ENCODE results near the gene CD86.

CD86 gene

GRCh38 chr3:122094693-122095092 lies 39.5 kb downstream of the CD86 start:
- peaks cover 5% of the 10 kb centered on the region for H3K36me3 Mint-ChIP-seq
- peaks cover 32% of the 10 kb centered on the region for H3K4me1 Mint-ChIP-seq
- peak overlapping the region; percentile 80 for H3K27ac Mint-ChIP-seq
- H3K9me3 Mint-ChIP-seq, result no peaks in the 10 kb centered on the region
- ATAC-seq, result no peak
- peak overlapping the region; percentile 38 for H3K4me3 Mint-ChIP-seq
- no peak for DNase-seq (ENCODE audit: low spot score in 2 of 2)

GRCh38 chr3:122097141-122097540 lies 42.0 kb downstream of the CD86 start:
- H3K4me1 Mint-ChIP-seq, result peaks cover 35% of the 10 kb centered on the region
- no peak for DNase-seq (ENCODE audit: low spot score in 2 of 2)
- H3K9me3 Mint-ChIP-seq, result no peaks in the 10 kb centered on the region
- no peak for ATAC-seq
- H3K36me3 Mint-ChIP-seq, result peaks cover 5% of the 10 kb centered on the region
- no peak overlapping the region for H3K4me3 Mint-ChIP-seq
- H3K27ac Mint-ChIP-seq, result no peak overlapping the region

- Mint-ChIP-seq H3K4me1 (peaks cover 38% of the 10 kb centered on the region), H3K9me3 (no peaks in the 10 kb centered on the region), H3K4me3 (no peak overlapping the region), H3K36me3 (peaks cover 7% of the 10 kb centered on the region), H3K27ac (no peak overlapping the region)
- DNase-seq (ENCODE audit: low spot score in 2 of 2), result no peak
- ATAC-seq, result no peak
These were observed 43.4 kb downstream of the CD86 start for GRCh38 chr3:122098611-122099010.

- peaks cover 7% of the 10 kb centered on the region for H3K36me3 Mint-ChIP-seq
- ATAC-seq (no peak), DNase-seq (ENCODE audit: low spot score in 2 of 2) (no peak)
- no peaks in the 10 kb centered on the region for H3K9me3 Mint-ChIP-seq
- peaks cover 37% of the 10 kb centered on the region for H3K4me1 Mint-ChIP-seq
- no peak overlapping the region for H3K27ac Mint-ChIP-seq
- H3K4me3 Mint-ChIP-seq, result no peak overlapping the region
These were observed 44.1 kb downstream of the CD86 start for GRCh38 chr3:122099255-122099654.

GRCh38 chr3:122100083-122100482 lies 44.9 kb downstream of the CD86 start:
- H3K9me3 Mint-ChIP-seq, result no peaks in the 10 kb centered on the region

GRCh38 chr3:122100591-122101463 lies 45.7 kb downstream of the CD86 start:
- peaks cover 39% of the 10 kb centered on the region for H3K4me1 Mint-ChIP-seq
- H3K4me3 Mint-ChIP-seq, result peak overlapping the region; percentile 49
- ATAC-seq (peak; percentile 68), DNase-seq (ENCODE audit: low spot score in 2 of 2) (peak in 1 of 2 donors; percentile 74)
- H3K36me3 Mint-ChIP-seq, result peaks cover 7% of the 10 kb centered on the region
- no peaks in the 10 kb centered on the region for H3K9me3 Mint-ChIP-seq
- peak overlapping the region; percentile 26 for H3K27ac Mint-ChIP-seq

More at GRCh38 chr3:122100083-122100482, 44.9 kb downstream of the CD86 start:
- Mint-ChIP-seq H3K4me1 (peaks cover 39% of the 10 kb centered on the region), H3K27ac (no peak overlapping the region), H3K4me3 (no peak overlapping the region), H3K36me3 (peaks cover 7% of the 10 kb centered on the region)
- ATAC-seq (no peak), DNase-seq (ENCODE audit: low spot score in 2 of 2) (no peak)

GRCh38 chr3:122101646-122102045 lies 46.5 kb downstream of the CD86 start:
- Mint-ChIP-seq H3K27ac (peak overlapping the region; percentile 75), H3K4me3 (peak overlapping the region; percentile 49), H3K36me3 (peaks cover 7% of the 10 kb centered on the region), H3K9me3 (no peaks in the 10 kb centered on the region), H3K4me1 (peaks cover 39% of the 10 kb centered on the region)
- DNase-seq (ENCODE audit: low spot score in 2 of 2) (peak in 1 of 2 donors; percentile 72), ATAC-seq (peak; percentile 53)

- ATAC-seq (peak; percentile 52), DNase-seq (ENCODE audit: low spot score in 2 of 2) (peak in 1 of 2 donors; percentile 83)
- Mint-ChIP-seq H3K36me3 (peaks cover 7% of the 10 kb centered on the region), H3K27ac (peak overlapping the region; percentile 75), H3K4me1 (peaks cover 39% of the 10 kb centered on the region), H3K9me3 (no peaks in the 10 kb centered on the region), H3K4me3 (peak overlapping the region; percentile 29)
These were observed 47.2 kb downstream of the CD86 start for GRCh38 chr3:122102191-122102935.

- H3K36me3 Mint-ChIP-seq, result peaks cover 7% of the 10 kb centered on the region
- no peak for DNase-seq (ENCODE audit: low spot score in 2 of 2)
- peak overlapping the region; percentile 8 for H3K4me3 Mint-ChIP-seq
- H3K27ac Mint-ChIP-seq, result peak overlapping the region; percentile 32
- no peaks in the 10 kb centered on the region for H3K9me3 Mint-ChIP-seq
- peak; percentile 66 for ATAC-seq
- H3K4me1 Mint-ChIP-seq, result peaks cover 39% of the 10 kb centered on the region
These were observed 48.8 kb downstream of the CD86 start for GRCh38 chr3:122103821-122104514.

GRCh38 chr3:122104515-122105194 lies 49.5 kb downstream of the CD86 start:
- ATAC-seq, result peak; percentile 53
- Mint-ChIP-seq H3K36me3 (peaks cover 7% of the 10 kb centered on the region), H3K4me3 (no peak overlapping the region)

GRCh38 chr3:122105626-122106025 lies 50.5 kb downstream of the CD86 start:
- ATAC-seq, result no peak
- H3K36me3 Mint-ChIP-seq, result peaks cover 7% of the 10 kb centered on the region

More at GRCh38 chr3:122104515-122105194, 49.5 kb downstream of the CD86 start:
- no peak for DNase-seq (ENCODE audit: low spot score in 2 of 2)
- Mint-ChIP-seq H3K27ac (peak overlapping the region; percentile 32), H3K9me3 (no peaks in the 10 kb centered on the region), H3K4me1 (peaks cover 39% of the 10 kb centered on the region)

GRCh38 chr3:122107171-122107570 lies 52.0 kb downstream of the CD86 start:
- no peak overlapping the region for H3K4me3 Mint-ChIP-seq
- peaks cover 23% of the 10 kb centered on the region for H3K4me1 Mint-ChIP-seq
- H3K36me3 Mint-ChIP-seq, result peaks cover 4% of the 10 kb centered on the region
- H3K9me3 Mint-ChIP-seq, result no peaks in the 10 kb centered on the region
- H3K27ac Mint-ChIP-seq, result no peak overlapping the region
- ATAC-seq (no peak), DNase-seq (ENCODE audit: low spot score in 2 of 2) (no peak)

More at GRCh38 chr3:122105626-122106025, 50.5 kb downstream of the CD86 start:
- Mint-ChIP-seq H3K27ac (no peak overlapping the region), H3K4me1 (peaks cover 38% of the 10 kb centered on the region), H3K9me3 (no peaks in the 10 kb centered on the region), H3K4me3 (no peak overlapping the region)
- DNase-seq (ENCODE audit: low spot score in 2 of 2), result no peak

GRCh38 chr3:122111974-122112373 lies 56.8 kb downstream of the CD86 start:
- no peak overlapping the region for H3K27ac Mint-ChIP-seq
- ATAC-seq, result no peak

GRCh38 chr3:122112754-122113153 lies 57.6 kb downstream of the CD86 start:
- Mint-ChIP-seq H3K27ac (no peak overlapping the region), H3K36me3 (no peaks in the 10 kb centered on the region), H3K4me1 (no peaks in the 10 kb centered on the region), H3K9me3 (peaks cover 5% of the 10 kb centered on the region), H3K4me3 (no peak overlapping the region)
- no peak for ATAC-seq
- no peak for DNase-seq (ENCODE audit: low spot score in 2 of 2)

More at GRCh38 chr3:122111974-122112373, 56.8 kb downstream of the CD86 start:
- peaks cover 5% of the 10 kb centered on the region for H3K9me3 Mint-ChIP-seq
- H3K36me3 Mint-ChIP-seq, result no peaks in the 10 kb centered on the region
- no peak for DNase-seq (ENCODE audit: low spot score in 2 of 2)
- H3K4me3 Mint-ChIP-seq, result no peak overlapping the region
- H3K4me1 Mint-ChIP-seq, result no peaks in the 10 kb centered on the region
